Esophagus muscularis mucosa (tissue), 4 donors: ENCODE data around the gene ACP5.
"Not testable (repeated sequence)": the region's sequence is repeated elsewhere in the genome, so short reads cannot be mapped to it uniquely, and the experiment has no call there.

Source experiments
- CTCF ChIP-seq, 3 experiments: fragments of 200-600 bp in 2 of 3; fragments of 450-650 bp in 1 of 3; sonication (generic) in 2 of 3; IDR thresholded peaks; one replicate each; pipeline ENCODE4 v1.5.1; 2017 to 2019; ENCODE audit warnings: antibody characterized with exemption in 3 of 3, mild to moderate bottlenecking in 2 of 3, moderate library complexity in 1 of 3
- EP300 ChIP-seq: sonication (generic); formaldehyde crosslinking; IDR thresholded peaks from one replicate; pipeline ENCODE4 v1.6.1; 2017; ENCODE audit warnings: antibody characterized with exemption
- POLR2A ChIP-seq: fragments of 450-650 bp; IDR thresholded peaks from one replicate; pipeline ENCODE4 v1.6.1; 2017; ENCODE audit warnings: antibody characterized with exemption, moderate library complexity, mild to moderate bottlenecking, low read depth
- POLR2AphosphoS5 ChIP-seq, 2 donors: sonication (generic); formaldehyde crosslinking; IDR thresholded peaks; one replicate each; pipeline ENCODE4 v1.6.1; 2017; ENCODE audit warnings: antibody characterized with exemption in 2 of 2

- TF ChIP-seq CTCF (IDR thresholded peaks at IDR 0.05); POLR2A; EP300; POLR2AphosphoS5 (IDR thresholded peaks at IDR 0.05): not testable (repeated sequence)
These were observed 3.7 kb downstream of the ACP5 start for GRCh38 chr19:11573763-11574162.
